Upper lobe of left lung (tissue), 4 donors: ENCODE data around the gene WDR35.

Source experiments
- CTCF ChIP-seq, 6 experiments: fragments of 450-650 bp in 4 of 6; fragments of 200-600 bp in 2 of 6; sonication (generic) in 2 of 6; IDR thresholded peaks; one replicate each; pipeline ENCODE4 v1.5.1; 2016 to 2019; ENCODE audit warnings: antibody characterized with exemption in 6 of 6
- EP300 ChIP-seq, 4 donors: sonication (generic); formaldehyde crosslinking; IDR thresholded peaks; one replicate each; pipeline ENCODE4 v1.5.1; 2017; ENCODE audit warnings: antibody characterized with exemption in 4 of 4, control low read depth in 2 of 4
- POLR2A ChIP-seq, 4 donors: fragments of 450-650 bp; IDR thresholded peaks; one replicate each; pipeline ENCODE4 v1.5.1; 2016 to 2017; ENCODE audit warnings: antibody characterized with exemption in 4 of 4, mild to moderate bottlenecking in 2 of 4
- POLR2AphosphoS5 ChIP-seq, 2 donors: sonication (generic); formaldehyde crosslinking; IDR thresholded peaks; one replicate each; pipeline ENCODE4 v1.5.1; 2017; ENCODE audit warnings: antibody characterized with exemption in 2 of 2

- TF ChIP-seq CTCF (IDR thresholded peaks at IDR 0.05), result no peak
- TF ChIP-seq POLR2AphosphoS5 (IDR thresholded peaks at IDR 0.05), result no peak
- TF ChIP-seq POLR2A (IDR thresholded peaks at IDR 0.05), result no peak
- no peak for TF ChIP-seq EP300 (IDR thresholded peaks at IDR 0.05)
These were observed 15.2 kb upstream of the WDR35 start for GRCh38 chr2:20005067-20005627.
